Measurements from ENCODE around the gene S100A3.
"Not testable (repeated sequence)": the region's sequence is repeated elsewhere in the genome, so short reads cannot be mapped to it uniquely, and the experiment has no call there.

The S100A3 gene

DNA sequence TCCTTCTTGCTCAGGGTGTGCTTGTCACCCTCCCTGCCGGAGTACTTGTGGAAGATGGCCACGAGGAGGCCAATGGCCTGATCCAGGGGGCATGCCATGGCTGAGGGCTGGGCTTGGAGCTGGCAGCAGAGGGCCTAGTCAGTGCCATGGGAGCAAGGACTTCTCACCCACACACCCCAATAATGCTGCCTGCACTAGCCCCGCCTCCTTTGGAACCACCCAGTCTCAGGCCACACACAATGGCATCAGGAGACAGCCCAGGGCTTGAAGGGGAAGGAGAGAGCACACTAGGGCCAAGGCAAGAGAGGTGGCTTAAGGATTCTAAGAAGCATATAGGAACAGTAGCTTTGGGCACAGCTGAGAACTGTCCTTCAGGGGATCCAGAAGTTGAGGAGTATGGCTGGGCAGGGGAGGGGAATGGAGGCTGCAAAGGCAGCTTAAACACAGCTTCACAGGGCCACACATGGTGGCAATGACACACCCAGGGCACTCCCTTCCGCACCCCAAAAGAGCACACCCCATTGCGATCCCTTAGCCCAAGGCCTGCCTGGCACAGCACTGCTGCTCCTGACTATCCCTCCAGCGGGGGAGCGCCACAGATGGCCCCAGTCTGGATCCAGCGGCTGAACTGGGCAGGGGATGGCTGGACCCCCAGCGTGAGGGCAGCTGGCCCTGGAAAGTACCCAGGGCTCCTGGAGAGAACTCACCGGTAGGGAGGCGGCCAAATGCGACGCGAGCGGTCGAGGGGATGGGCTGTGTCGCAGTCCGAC, 13.6 kb downstream of the S100A3 start, which contains the start of gene S100A6:
Gene S100A6 (minus strand): TSS at position 750 of the 770 bp plus-strand sequence. CDS start 652 bp downstream, at position 98.
- no peak for DNase-seq (ENCODE audit: low read depth in 2 of 2)

DNA sequence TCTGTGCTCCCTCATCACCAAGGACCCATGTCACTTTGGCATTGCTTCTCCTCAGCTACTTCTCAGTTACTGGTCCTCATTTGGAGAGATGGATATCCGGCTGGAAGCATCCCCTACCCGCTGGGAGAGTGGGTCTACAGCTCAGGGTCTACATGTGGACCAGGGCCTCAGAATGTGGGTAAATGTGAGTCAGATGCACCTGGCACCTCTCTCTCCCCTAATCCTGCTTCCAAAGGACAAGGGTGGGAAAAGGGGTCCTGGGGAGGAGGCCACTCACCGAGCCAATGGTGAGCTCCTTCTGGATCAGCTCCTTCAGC, 14.2 kb downstream of the S100A3 start:
- DNase-seq (ENCODE audit: low read depth in 2 of 2), result no peak

DNA sequence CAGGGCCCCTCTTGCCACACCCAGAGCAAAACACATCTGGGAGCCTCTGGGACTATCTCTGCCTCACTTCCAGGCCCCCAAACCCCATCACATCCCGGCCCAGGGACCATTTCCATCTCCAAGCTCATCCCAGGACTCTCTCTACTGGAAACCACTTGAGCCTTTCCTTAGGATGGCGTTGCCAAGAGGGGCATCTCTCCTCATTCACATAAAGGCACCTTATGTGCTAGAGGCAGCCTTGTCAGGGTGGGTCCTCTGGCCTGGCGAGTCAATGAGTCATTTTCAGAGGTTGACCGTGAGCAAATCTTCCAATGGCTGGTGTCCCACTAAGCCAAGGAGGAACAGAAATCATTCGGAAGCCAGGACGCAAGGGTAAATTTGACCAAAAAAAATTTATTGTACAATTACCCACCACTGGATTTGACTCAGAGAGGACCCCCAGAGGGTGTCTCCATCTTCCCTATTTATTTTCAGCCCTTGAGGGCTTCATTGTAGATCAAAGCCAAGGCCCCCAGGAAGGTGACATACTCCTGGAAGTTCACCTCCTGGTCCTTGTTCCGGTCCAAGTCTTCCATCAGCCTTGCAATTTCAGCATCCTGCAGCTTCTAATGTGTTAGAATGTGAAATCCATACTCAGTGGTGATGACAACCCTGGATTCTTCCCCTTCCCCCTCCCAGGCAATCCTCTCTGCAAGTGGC, 14.7 kb downstream of the S100A3 start:
- DNase-seq (ENCODE audit: low read depth in 2 of 2), result no peak

DNA sequence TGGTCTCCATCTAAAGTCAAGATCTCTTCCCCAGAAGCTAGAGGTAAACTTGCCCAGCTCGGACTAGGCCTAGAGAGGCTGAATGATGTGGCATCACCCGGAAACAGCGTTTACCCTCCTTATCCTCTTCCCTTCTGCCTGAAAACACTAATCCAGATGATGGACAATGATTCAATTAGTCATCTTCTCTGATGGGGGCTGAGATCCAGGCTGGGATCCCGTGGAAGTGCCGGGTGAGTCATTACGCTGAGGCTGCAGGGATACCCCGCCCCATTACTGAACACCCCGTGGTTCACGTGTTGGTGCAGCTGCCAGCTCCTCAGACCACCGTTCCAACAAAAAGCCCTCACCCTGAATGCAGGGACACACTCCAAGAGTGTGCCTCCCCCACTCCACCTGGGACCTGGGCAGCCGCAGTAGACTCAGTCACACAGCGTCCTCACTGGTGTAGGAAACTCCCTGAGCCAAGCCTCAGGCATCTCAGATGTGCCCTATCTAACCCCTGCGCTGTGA, 15.3 kb downstream of the S100A3 start:
- no peak for DNase-seq (ENCODE audit: low read depth in 2 of 2)

DNA sequence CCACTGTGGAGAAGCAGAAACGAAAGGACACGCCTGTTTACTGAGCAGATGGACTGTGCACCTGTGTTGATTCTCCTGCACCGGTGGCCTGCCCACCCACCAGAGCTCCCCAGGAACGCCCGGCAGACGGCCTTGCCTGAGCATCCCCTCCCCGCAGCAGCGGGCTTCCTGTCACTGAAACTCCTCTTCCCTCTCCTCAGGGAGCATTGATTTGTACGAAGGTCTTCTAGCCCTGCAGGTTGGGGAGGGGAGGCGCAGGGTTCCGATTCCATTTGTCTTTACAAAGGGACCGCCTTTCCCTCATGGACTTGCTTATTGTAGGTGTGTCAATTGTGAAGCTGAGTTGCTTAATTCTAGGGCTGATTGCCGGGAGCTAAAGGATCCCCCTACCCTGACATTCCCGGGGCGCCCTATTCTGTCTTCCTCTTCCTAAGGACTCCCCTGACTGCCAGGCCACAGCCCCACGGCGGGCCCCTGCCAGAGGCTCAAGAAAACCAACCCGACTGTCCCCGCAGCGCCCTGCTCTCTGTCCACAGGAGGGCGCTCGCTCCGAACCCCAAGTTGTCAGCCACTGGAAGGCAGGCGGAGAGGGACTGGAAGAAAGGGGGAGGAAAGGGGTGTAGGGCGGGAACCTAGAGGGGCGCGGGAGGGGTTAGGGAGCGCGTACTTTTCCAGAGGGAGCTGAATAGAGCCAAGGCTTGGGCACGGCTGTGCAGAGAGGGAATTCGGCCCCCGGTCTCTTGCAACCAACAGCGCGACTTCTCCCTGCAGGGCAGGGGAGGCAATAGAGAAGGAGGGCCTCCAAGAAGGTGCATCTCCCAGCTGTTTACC, 16.1 kb downstream of the S100A3 start:
- DNase-seq (ENCODE audit: low read depth in 2 of 2), result peak; percentile 44 to 66

DNA sequence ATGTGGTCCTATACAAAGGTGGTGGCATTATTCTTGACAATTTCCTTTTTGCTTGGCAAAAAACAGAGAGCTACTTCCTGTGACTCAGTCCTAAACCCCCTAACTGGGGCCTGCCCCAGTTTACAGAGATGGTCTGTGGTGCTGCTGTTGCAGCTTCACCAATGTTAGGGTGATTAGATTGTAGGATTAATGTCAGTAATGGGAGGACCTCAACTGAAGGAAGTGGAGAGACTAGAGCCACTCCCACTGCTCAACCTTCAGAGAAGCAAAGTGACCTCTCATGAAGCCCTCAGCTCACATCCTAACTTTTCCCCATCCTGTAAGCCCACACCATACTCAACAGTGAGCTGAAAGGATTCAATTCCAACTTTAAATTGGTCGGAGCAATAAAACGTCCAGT, 16.9 kb downstream of the S100A3 start:
- no peak for DNase-seq (ENCODE audit: low read depth in 2 of 2)

DNA sequence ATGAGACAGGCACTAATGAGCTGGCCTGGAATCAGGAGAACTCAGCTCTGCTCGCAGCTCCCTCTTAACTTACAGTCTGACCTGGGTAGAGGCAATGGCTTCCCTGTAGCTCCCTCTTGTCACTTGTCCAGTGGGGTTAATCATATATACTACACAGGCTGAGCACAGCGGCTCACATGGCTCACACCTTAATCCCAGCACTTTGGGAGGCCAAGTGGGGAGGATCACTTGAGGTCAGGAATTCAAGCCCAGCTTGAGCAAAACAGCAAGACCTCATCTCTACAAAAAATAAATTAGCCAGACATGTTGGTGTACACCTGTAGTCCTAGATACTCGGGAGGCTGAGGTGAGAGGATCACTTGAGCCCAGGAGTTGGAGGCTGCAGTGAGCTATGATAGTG, 17.4 kb downstream of the S100A3 start:
- no peak for DNase-seq (ENCODE audit: low read depth in 2 of 2)

DNA sequence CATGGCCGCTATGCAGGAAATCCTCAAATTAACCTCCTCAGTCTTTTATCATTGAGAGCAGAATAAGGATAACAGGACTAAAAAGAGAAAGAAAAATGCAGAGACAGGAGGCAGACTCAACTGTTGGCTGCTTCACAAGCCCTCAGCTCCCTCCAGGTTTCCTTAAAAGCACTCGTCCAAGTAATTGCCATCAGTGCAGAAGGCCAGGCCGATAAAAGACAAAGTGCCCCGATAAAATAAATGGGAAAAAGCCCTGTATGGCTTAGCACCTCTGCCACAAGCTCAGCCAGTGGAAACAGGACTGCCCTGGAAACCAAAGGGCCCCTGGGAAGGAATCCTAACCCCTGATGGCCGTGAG, 21.4 kb downstream of the S100A3 start:
- DNase-seq (ENCODE audit: low read depth in 2 of 2), result no peak

DNA sequence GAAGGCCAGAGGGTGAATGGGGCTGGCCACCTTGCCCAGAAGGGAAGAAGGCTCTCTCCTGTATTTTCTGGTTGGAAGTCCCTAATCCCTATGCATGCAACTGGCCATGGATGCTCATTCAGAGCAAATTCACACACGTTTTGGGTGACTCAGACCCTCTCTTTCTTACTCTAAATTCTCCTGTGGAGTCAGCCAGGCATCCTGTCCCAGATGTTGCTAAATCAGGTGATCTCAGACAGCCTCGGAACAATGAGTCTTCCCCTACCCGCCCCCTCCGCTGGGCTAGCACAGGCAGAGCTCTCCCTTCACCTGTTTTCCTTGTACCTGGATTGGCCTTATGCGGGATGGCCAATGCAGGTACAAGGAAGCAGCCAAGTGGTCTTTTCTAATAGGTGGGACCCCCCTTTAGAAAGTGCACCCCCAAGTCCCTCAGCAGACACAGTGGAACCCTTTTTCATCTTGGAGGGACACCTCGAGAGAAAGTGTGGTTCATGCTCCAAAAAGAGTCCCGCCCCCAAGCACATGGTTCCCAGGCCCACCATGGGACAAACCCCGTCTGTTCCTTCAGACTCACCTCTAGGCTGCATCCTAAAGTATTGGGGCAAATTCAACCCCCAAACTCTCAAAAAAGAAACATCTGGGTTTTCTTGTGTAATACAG, 21.9 kb downstream of the S100A3 start:
- DNase-seq (ENCODE audit: low read depth in 2 of 2), result no peak

DNA sequence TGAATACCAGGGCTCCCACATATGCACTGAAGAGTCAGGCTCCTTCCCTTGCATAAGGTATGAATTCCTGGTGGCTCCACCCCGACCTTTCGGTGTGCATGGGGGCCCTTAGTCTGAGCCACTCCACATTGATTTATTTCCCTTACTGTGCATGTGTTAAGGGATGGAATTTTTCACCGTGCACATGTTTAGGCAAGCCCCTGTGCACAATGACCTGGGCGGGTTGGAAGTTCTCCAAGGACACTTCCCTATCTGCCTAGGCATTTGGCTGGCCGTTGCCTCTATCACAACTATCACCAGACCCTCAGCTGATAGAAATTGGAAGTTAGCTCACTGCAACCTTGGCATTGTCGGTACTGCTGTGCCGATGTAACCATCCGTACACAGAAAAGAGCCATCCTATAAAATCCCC, 22.9 kb downstream of the S100A3 start:
- no peak for DNase-seq (ENCODE audit: low read depth in 2 of 2)

DNA sequence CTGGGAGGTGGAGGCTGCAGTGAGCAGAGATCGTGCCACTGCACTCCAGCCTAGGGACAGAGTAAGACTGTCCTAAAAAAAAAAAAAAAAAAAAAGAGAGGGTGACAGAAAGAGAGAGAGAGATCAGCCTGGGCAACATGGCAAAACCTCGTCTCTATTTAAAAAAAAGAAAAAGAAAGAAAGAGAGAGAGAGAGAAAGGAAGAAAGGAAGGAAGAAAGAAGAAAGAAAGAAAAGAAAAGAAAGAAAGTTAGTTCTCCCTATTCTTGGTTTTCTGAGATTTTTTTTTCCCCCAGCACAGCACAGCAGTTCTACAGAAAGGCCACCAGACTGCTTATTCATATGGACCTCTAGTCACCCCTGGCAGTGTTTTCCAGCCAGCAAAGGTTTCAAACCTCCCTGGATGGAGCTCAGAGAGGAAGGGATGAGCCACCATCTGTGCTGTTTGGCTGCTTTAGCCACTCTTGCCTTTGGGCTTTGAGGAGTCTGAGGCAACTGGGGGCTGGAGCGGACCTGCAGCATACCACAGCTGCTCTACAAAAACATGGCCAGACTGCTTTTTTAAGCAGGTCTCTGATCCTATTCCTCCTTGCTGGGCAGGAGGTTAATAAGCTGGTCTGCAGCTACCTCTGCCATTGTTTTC, 23.9 kb downstream of the S100A3 start:
- no peak for DNase-seq (ENCODE audit: low read depth in 2 of 2)

DNA sequence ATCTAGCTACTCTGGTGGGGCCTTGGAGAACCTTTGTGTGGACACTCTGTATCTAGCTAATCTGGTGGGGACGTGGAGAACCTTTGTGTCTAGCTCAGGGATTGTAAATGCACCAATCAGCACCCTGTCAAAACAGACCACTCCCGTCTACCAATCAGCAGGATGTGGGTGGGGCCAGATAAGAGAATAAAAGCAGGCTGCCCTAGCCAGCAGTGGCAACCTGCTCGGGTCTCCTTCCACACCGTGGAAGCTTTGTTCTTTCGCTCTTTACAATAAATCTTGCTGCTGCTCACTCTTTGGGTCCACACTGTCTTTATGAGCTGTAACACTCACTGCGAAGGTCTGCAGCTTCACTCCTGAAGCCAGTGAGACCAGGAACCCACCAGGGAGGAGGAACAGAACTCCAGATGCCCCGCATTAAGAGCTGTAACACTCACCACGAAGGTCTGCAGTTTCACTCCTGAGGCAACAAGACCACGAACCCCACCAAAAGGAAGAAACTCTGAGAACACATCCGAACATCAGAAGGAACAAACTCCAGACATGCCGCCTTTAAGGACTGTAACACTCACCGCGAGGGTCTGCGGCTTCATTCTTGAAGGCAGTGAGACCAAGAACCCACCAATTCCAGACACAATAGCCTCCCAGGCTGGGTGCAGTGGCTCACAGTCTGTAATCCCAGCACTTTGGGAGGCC, 26.6 kb downstream of the S100A3 start:
- DNase-seq (ENCODE audit: low read depth in 2 of 2), result not testable (repeated sequence)

DNA sequence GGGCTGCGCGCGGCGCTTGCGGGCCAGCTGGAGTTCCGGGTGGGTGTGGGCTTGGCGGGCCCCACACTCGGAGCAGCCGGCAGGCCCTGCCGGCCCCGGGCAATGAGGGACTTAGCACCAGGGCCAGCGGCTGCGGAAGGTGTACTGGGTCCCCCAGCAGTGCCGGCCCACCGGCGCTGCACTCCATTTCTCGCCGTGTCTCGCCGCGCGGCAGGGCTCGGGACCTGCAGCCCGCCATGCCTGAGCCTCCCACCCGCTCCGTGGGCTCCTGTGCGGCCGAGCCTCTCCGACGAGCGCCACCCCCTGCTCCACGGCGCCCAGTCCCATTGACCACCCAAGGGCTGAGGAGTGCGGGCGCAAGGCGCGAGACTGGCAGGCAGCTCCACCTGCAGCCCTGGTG, 27.2 kb downstream of the S100A3 start:
- DNase-seq (ENCODE audit: low read depth in 2 of 2), result not testable (repeated sequence)

DNA sequence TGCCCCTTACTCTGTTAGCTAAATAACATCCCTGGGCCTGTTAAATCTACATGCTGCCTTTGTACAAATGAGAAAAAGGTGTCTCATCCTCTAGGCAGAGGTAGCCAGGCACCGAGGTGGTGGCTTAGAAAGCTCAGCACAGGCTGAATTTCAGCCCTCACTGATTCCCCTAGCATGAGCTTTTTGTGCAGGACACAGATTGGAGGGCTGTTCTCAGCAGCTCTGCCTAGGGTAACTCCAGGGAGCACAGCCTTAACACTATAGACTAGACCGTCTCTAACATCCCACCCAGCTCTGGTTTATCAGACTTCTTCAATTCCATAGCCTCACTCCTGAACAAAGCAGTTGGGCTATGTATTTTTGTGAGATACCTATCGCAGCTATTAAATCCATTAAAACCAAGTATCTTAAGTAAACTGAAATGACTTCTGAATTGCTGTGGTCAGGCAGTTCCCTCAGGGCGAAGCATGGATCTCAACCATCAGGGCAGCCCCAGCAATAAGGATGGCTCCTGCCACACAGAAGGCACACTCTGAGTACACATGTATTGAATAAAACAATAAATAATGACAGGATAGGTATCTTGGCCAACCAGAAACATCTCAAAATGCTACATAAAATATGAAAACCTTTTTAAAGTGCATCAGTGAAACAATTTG, 28.1 kb downstream of the S100A3 start:
- no peak for DNase-seq (ENCODE audit: low read depth in 2 of 2)

DNA sequence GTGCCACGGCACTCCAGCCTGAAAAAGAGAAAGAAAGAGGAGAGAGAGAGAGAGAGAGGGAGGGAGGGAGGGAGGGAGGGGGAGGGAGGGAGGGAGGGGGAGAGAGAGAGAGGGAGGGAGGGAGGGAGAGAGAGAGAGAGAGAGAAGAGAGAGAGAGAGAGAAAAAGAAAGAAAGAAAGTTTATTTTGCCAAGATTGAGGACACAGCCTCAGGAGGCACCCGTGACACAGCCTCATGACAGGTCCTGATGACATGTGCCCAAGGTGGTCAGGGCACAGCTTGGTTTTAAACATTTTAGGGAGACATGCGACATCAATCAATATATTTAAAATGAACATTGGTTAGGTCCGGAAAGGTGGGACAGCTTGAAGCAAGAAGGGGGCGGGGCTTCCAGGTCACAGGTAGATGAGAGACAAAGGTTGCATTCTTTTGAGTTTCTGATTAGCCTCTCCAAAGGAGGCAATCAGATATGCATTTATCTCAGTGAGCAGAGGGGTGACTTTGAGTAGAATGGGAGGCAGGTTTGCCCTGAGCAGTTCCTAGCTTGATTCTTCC, 28.8 kb downstream of the S100A3 start:
- not testable (repeated sequence) for DNase-seq (ENCODE audit: low read depth in 2 of 2)

DNA sequence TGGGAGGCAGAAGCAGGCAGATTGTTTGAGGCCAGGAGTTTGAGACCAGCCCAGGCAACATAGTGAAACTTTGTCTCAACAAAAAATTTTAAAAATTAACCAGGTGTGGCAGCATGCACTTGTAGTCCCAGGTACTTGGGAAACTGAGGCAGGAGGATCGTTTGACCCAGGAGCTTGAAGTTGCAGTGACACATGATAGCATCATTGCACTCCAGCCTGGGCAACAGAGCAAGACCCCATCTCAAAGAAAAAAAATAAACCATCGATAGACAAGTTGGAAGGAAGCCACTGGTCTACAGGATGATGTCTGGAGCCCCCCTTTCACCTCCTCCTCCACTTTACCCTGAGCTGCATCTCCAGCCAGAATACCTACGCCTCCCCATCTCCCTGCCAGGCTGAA, 29.8 kb downstream of the S100A3 start:
- no peak for DNase-seq (ENCODE audit: low read depth in 2 of 2)

DNA sequence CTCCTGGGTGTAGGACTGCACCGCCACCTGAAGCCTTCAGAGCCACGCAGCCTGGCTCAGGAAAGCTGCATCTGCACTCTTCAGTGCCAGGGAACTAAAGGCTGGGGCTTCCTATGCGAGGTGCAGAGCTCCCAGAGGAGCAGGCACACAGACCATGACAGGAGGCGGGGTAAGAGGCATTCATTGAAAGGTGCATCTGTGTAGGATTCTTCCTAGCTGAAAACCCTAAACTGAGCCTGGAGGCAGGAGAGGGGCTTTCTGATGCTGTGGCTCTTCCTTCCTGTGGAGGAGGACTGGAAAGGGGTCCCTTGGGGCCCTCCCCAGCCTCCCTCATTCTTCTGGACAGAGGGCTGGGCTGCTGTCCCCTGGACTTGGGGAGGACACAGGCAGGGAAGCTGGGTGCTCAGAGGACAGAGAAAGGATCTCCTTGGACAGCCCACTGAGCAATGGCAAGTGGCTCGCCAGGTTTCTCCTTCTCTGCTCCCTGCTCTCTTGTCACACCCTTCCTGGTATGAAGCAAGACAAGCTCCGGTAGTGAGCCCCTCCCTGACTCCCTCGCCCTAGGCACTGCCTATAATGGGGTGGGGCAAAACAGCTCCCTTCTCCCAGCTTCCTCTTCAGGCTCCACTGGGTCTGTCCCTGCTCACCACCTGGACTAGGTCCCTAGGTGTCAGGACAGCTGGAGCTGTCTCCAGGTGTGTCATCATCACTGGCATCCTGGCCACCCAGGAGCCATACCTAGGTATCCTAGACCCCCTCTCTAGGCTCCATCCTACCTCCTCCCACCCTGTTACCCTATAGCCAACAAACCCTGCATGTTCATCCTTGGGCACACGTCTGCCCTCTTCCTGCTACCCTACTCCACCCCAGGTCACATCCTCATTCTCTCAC, 33.3 kb downstream of the S100A3 start:
- DNase-seq (ENCODE audit: low read depth in 2 of 2), result no peak

DNA sequence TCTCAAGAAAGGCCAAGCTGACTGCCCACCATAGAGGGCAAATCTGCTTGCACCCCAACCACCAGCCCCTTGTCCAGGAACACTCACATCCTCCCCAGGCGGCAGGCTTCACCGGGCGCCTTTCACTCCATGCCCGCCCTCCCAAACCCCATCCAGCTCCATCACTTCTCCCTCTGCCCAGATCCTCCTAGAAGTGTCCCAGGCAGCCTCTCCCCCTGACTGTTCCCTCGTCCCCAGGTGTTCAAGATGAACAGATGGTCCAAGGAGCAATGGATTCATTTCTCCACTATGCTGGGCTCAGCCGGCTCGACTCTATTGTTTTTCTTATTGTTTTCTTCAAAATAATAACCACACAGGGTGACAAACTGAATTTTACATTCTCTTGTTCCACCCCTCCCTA, 35.4 kb downstream of the S100A3 start:
- no peak for DNase-seq (ENCODE audit: low read depth in 2 of 2)

DNA sequence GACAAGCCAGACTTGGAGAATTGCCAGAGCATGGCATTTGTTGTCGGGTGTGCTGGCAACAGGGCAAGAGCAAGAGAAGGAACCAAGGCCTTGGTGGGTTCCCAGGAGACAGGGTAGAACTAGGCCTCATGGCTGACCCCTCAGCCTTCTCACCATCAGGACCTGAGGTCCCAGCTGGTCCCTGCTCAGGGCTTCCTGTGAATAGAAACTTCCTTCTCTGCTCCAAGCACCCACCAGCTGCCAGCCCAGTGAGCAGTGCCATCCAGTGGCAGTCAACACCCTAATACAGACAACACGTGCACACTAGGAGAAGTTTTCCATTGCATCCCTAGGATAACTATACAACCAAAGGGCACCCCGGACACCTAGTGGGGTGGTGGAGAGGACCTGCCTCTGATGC, 36.0 kb downstream of the S100A3 start:
- DNase-seq (ENCODE audit: low read depth in 2 of 2), result no peak

All from stimulated activated CD8-positive, alpha-beta memory T cell treated with anti-CD3 and anti-CD28 coated beads, Interleukin-2, amount 100 ng/mL, for 1 hour (primary cell).